CD1c-positive myeloid dendritic cell (primary cell): ENCODE data around the gene RTEL1.

Experiments
- DNase-seq: peaks from one replicate; pipeline ENCODE4 v3.0.0-alpha.2; 2016; ENCODE audit errors: extremely low spot score

The RTEL1 gene

GRCh38 chr20:63737945-63738686, 80.0 kb downstream of the RTEL1 start:
- DNase-seq = peak; percentile 31

GRCh38 chr20:63738687-63739129, 80.6 kb downstream of the RTEL1 start:
- peak; percentile 36 for DNase-seq

- DNase-seq = peak; percentile 90
These were observed 81.3 kb downstream of the RTEL1 start, which contains the start of gene SLC2A4RG for GRCh38 chr20:63739130-63740069. SLC2A4RG (plus strand) TSS chr20:63739776; CDS start chr20:63739913, 137 bp downstream.

GRCh38 chr20:63740070-63740626, 82.0 kb downstream of the RTEL1 start:
- peak; percentile 51 for DNase-seq

GRCh38 chr20:63740627-63741353, 82.7 kb downstream of the RTEL1 start:
- peak; percentile 65 for DNase-seq

- DNase-seq = no peak
These were observed 83.2 kb downstream of the RTEL1 start for GRCh38 chr20:63741354-63741675.

- no peak for DNase-seq
These were observed 83.7 kb downstream of the RTEL1 start for GRCh38 chr20:63741676-63742380.

GRCh38 chr20:63742381-63743024, 84.4 kb downstream of the RTEL1 start:
- DNase-seq = no peak

- DNase-seq = no peak
These were observed 85.3 kb downstream of the RTEL1 start for GRCh38 chr20:63743210-63743970.

GRCh38 chr20:63744158-63744557, 86.0 kb downstream of the RTEL1 start:
- DNase-seq = no peak

- DNase-seq = no peak
These were observed 86.7 kb downstream of the RTEL1 start for GRCh38 chr20:63744574-63745423.

- DNase-seq = no peak
These were observed 87.3 kb downstream of the RTEL1 start for GRCh38 chr20:63745424-63745805.
